ENCODE results near the gene SSBP2. TPM values are rescaled to one million over a fixed set of nuclear protein-coding genes. Genes with fewer than 3 reads are reported as not detected.

Gene SSBP2
- total and polyA plus RNA-seq, 2 of the 8 experiments (the other 6 are each of a cell fraction or from before 2014, with no cell fraction given): 21.5 to 36.2 TPM

GRCh38 chr5:81718300-81718699 is 32.6 kb downstream of the SSBP2 start (continued):
- TF ChIP-seq CHD7 (IDR thresholded peaks at IDR 0.05; ENCODE audit: insufficient replicate concordance, low read length) (no peak), YY1 (IDR thresholded peaks at IDR 0.05; ENCODE audit: low read depth, low read length) (no peak), USF2 (IDR thresholded peaks at IDR 0.05; ENCODE audit: low read length) (no peak), RNF2 (IDR thresholded peaks at IDR 0.05; ENCODE audit: borderline replicate concordance, low read depth, low read length, missing control alignments, poor library complexity, severe bottlenecking) (no peak), TEAD4 (IDR thresholded peaks at IDR 0.05; ENCODE audit: low read depth, low read length) (no peak), JUN (IDR thresholded peaks at IDR 0.05; ENCODE audit: low read depth, low read length) (no peak)
